K562 (cell line): ENCODE results near the gene AJAP1. TPM values are rescaled to one million over a fixed set of nuclear protein-coding genes. Genes with fewer than 3 reads are reported as not detected.

Experiments
- ATAC-seq: fragments of 200-7000 bp; cut with Tn5 transposase; 3 replicates; pipeline ENCODE4 v1.9.1; 2020; ENCODE audit warnings: moderate library complexity
- BruUV-seq: library from RNA; stranded (reverse); fragments of 400-500 nt; replicated peaks from 2 replicates; lab custom pipeline; 2021; lab: Mats Ljungman, UMichigan
- CTCF ChIA-PET: fragments of 300-600 bp; formaldehyde crosslinking; extraction: SDS; loops from one replicate; lab custom pipeline; 2021; ENCODE audit warnings: low intra/inter-chr PET ratio; lab: Yijun Ruan, JAX
- POLR2A ChIA-PET: fragments of 300-600, 350-650 bp; sonication (Branson Sonifier 250); formaldehyde crosslinking; extraction: SDS; loops from one replicate; lab custom pipeline; 2021; ENCODE audit warnings: antibody characterized with exemption, inconsistent platforms; lab: Yijun Ruan, JAX
- DNase-seq, 4 experiments: peaks; one replicate each; pipeline versions ENCODE4 v3.0.0 to v3.0.0-alpha.2; 2011 to 2018; ENCODE audit warnings: low spot score in 3 of 4, mixed read lengths in 3 of 4; ENCODE audit errors: extremely low read depth in 1 of 4
- FAIRE-seq: peaks from 2 replicates; lab custom pipeline; 2011; peaks lifted over from hg19 to GRCh38; lab: Jason Lieb, UNC
- H2AFZ ChIP-seq: 2 replicates; pipeline ENCODE4 v1.6.0; 2011; ENCODE audit warnings: low read depth, low read length, control low read depth, inconsistent platforms
- H3K27ac ChIP-seq: fragments of 200-600 bp; 3 replicates; pipeline ENCODE4 v1.8.0; 2011; ENCODE audit warnings: low read depth, mild to moderate bottlenecking, control low read depth, inconsistent platforms, low read length, moderate library complexity, mixed read lengths; ENCODE audit errors: extremely low read depth
- H3K27me3 ChIP-seq, 2 experiments: fragments of 300-600 bp in 1 of 2; 2 replicates in 1 of 2; 3 replicates in 1 of 2; pipeline versions ENCODE4 v1.6.0 to v1.8.0; 2011; ENCODE audit warnings: inconsistent platforms in 2 of 2, low read length in 2 of 2, mild to moderate bottlenecking in 1 of 2, mixed read lengths in 1 of 2, moderate library complexity in 1 of 2; ENCODE audit not compliant: control insufficient read depth in 2 of 2, insufficient read depth in 2 of 2
- H3K36me3 ChIP-seq: fragments of 300-600 bp; 3 replicates; pipeline ENCODE4 v1.8.0; 2011; ENCODE audit warnings: mild to moderate bottlenecking, low read length, inconsistent platforms; ENCODE audit not compliant: control insufficient read depth, insufficient read depth
- H3K4me1 ChIP-seq, 2 experiments: fragments of 200-600 bp in 1 of 2; replicated peaks in 1 of 2; 2 replicates in 1 of 2; 3 replicates in 1 of 2; pipeline versions ENCODE4 v1.5.1 to v1.8.0; 2011; ENCODE audit warnings: inconsistent platforms in 2 of 2, low read length in 2 of 2, mild to moderate bottlenecking in 1 of 2, mixed read lengths in 1 of 2, moderate library complexity in 1 of 2; ENCODE audit not compliant: control insufficient read depth in 2 of 2, insufficient read depth in 2 of 2
- H3K4me2 ChIP-seq: 2 replicates; pipeline ENCODE4 v1.6.1; 2011; ENCODE audit warnings: low read length, control low read depth, inconsistent platforms, mixed read lengths; ENCODE audit not compliant: insufficient read depth
- H3K4me3 ChIP-seq: fragments of 200-600 bp; sonication (generic), shearing (Covaris generic); 2 replicates; pipeline ENCODE4 v1.5.1; 2016; ENCODE audit warnings: control low read depth, inconsistent platforms
- H3K79me2 ChIP-seq: fragments of 200-600 bp; 3 replicates; pipeline ENCODE4 v1.8.0; 2011; ENCODE audit warnings: low read length, inconsistent platforms; ENCODE audit not compliant: control insufficient read depth, insufficient read depth
- H3K9ac ChIP-seq, 2 experiments: 2 replicates each; pipeline versions ENCODE4 v1.6.0 to v1.6.1; 2011; ENCODE audit warnings: low read depth in 2 of 2, low read length in 2 of 2, control low read depth in 1 of 2, inconsistent platforms in 1 of 2, mild to moderate bottlenecking in 1 of 2, mixed read lengths in 1 of 2; ENCODE audit not compliant: insufficient read depth in 1 of 2
- H3K9me1 ChIP-seq: one replicate; pipeline ENCODE4 v1.6.0; 2011; ENCODE audit warnings: inconsistent platforms, mild to moderate bottlenecking, low read length, moderate library complexity; ENCODE audit not compliant: control insufficient read depth, insufficient read depth
- H3K9me3 ChIP-seq: replicated peaks from 2 replicates; pipeline ENCODE4 v1.5.1; 2011; ENCODE audit warnings: low read depth, low read length, inconsistent platforms; ENCODE audit not compliant: control insufficient read depth, insufficient read depth
- H4K20me1 ChIP-seq: replicated peaks from 2 replicates; pipeline ENCODE4 v1.6.1; 2011; ENCODE audit warnings: low read length, inconsistent platforms, mixed read lengths; ENCODE audit not compliant: control insufficient read depth, insufficient read depth
- COPS2 ChIP-seq: fragments of 450-650 bp; conservative IDR thresholded peaks from 2 replicates; pipeline ENCODE4 v1.6.1; 2016; ENCODE audit warnings: mild to moderate bottlenecking, moderate library complexity
- HNRNPUL1 ChIP-seq: fragments of 200-400 bp; formaldehyde crosslinking; IDR thresholded peaks from 2 replicates; pipeline ENCODE4 v1.6.1; 2017; ENCODE audit warnings: low read length
- NR1H2 ChIP-seq: sonication (generic); formaldehyde crosslinking; IDR thresholded peaks from 2 replicates; pipeline ENCODE4 v1.4.0; 2020; ENCODE audit warnings: mild to moderate bottlenecking, missing genetic modification reagents
- PCBP2 ChIP-seq: fragments of 200-400 bp; formaldehyde crosslinking; IDR thresholded peaks from 2 replicates; pipeline ENCODE4 v1.6.1; 2018; ENCODE audit warnings: low read length, low read depth, mild to moderate bottlenecking, moderate library complexity; ENCODE audit not compliant: poor library complexity, severe bottlenecking
- PYGO2 ChIP-seq: fragments of 450-650 bp; IDR thresholded peaks from 2 replicates; pipeline ENCODE4 v1.6.1; 2016; ENCODE audit warnings: mild to moderate bottlenecking, missing genetic modification characterization, moderate library complexity, missing compliant biosample characterization
- RBM14 ChIP-seq: fragments of 200-400 bp; formaldehyde crosslinking; IDR thresholded peaks from 2 replicates; pipeline ENCODE4 v1.6.1; 2018; ENCODE audit warnings: low read depth, mild to moderate bottlenecking, low read length, moderate library complexity, borderline replicate concordance; ENCODE audit not compliant: insufficient read depth
- SIN3A ChIP-seq, 2 experiments: fragments of 150-350 bp in 1 of 2; IDR thresholded peaks; 2 replicates each; pipeline ENCODE4 v1.6.1; 2011 to 2016; ENCODE audit warnings: borderline replicate concordance in 2 of 2, low read depth in 2 of 2, low read length in 2 of 2, mild to moderate bottlenecking in 2 of 2, moderate library complexity in 2 of 2; ENCODE audit not compliant: control insufficient read depth in 1 of 2
- TCF3 ChIP-seq: sonication (generic); formaldehyde crosslinking; IDR thresholded peaks from 2 replicates; pipeline ENCODE4 v1.4.0; 2020; ENCODE audit warnings: mild to moderate bottlenecking, missing genetic modification reagents
- TCF7 ChIP-seq: sonication (generic); IDR thresholded peaks from 2 replicates; pipeline ENCODE4 v1.6.1; 2016; ENCODE audit warnings: antibody characterized with exemption, borderline replicate concordance
- ZBTB5 ChIP-seq: fragments of 450-650 bp; IDR thresholded peaks from 2 replicates; pipeline ENCODE4 v1.6.1; 2017; ENCODE audit warnings: antibody characterized with exemption
- ZNF277 ChIP-seq: fragments of 250-450 bp; sonication (Bioruptor Pico); IDR thresholded peaks from 2 replicates; pipeline ENCODE4 v1.8.0; 2022; ENCODE audit warnings: inconsistent platforms, mild to moderate bottlenecking, moderate library complexity, borderline replicate concordance
- ZNF408 ChIP-seq: fragments of 250-450 bp; sonication (Bioruptor Pico); IDR thresholded peaks from 2 replicates; pipeline ENCODE4 v1.4.0; 2020; ENCODE audit warnings: low read depth, mild to moderate bottlenecking, moderate library complexity
- ZNF695 ChIP-seq: fragments of 450-650 bp; formaldehyde crosslinking; IDR thresholded peaks from 2 replicates; pipeline ENCODE4 v1.4.0; 2020; ENCODE audit warnings: mild to moderate bottlenecking, moderate library complexity
- WGBS: fragments of 100-300 bp; shearing (Covaris generic); methylation state at CpG from one replicate; pipeline ENCODE4 v1.1.6; 2016; ENCODE audit warnings: low coverage, mixed read lengths; ENCODE audit not compliant: insufficient coverage; ENCODE audit errors: missing lambda C conversion rate; 5-methylcytosine and 5-hydroxymethylcytosine counted together
- in situ Hi-C: fragments of 300-500 bp; cut with MboI; formaldehyde crosslinking; loops from 4 replicates; pipeline ENCODE4 v1.15.0; 2018; ENCODE audit warnings: inconsistent platforms, mixed read lengths
- intact Hi-C: fragments of 100-400 bp; cut with micrococcal nuclease; formaldehyde crosslinking; loops from 2 replicates; pipeline ENCODE4 v1.14.2; 2022
- polyA plus RNA-seq, 8 experiments: library from polyadenylated mRNA; depleted of rRNA in 4 of 8; stranded (reverse) in 5 of 8; unstranded in 3 of 8; fragments of >200 nt; fragmentation: Nextera tagmentation in 2 of 8; fragmentation: Illumina TruSeq in 1 of 8; extraction: Ambion mirVana in 2 of 8; extraction: Trizol in 1 of 8; gene quantifications; 2 replicates each; pipeline versions ENCODE4 v1.2.1 to v1.2.3, GENCODE V29; 2011 to 2014; ENCODE audit warnings: inconsistent platforms in 1 of 8, missing spikeins in 1 of 8
- total RNA-seq, 7 experiments: library from RNA; depleted of rRNA in 6 of 7; stranded (reverse); fragments of >200 nt in 6 of 7; fragmentation: Illumina TruSeq in 2 of 7; extraction: Trizol in 2 of 7; gene quantifications; 2 replicates each; pipeline versions ENCODE4 v1.2.1 to v1.2.3, GENCODE V29; 2011 to 2021; ENCODE audit warnings: low replicate concordance in 1 of 7

Gene AJAP1
- total and polyA plus RNA-seq, 9 of the 15 experiments (the other 6 are each of a cell fraction or from before 2014, with no cell fraction given), result not detected

- H3K27me3 ChIP-seq, result no peaks in the 10 kb centered on the region; a peak in 1 of 5 replicates
- no peaks in the 10 kb centered on the region for H4K20me1 ChIP-seq
- 2% methylated on average over 7 of the region's 7 CpGs for WGBS
- no peak overlapping the region for H2AFZ ChIP-seq
- no peaks in the 10 kb centered on the region for H3K9me1 ChIP-seq
- H3K36me3 ChIP-seq, result no peaks in the 10 kb centered on the region
- no peaks in the 10 kb centered on the region for H3K4me1 ChIP-seq
- H3K9ac ChIP-seq, result no peak overlapping the region
- no peak overlapping the region for H3K27ac ChIP-seq
- H3K79me2 ChIP-seq, result no peaks in the 10 kb centered on the region
- intact Hi-C loops (no loop called here), in situ Hi-C loops (no loop called here)
- ATAC-seq, result no peak
- FAIRE-seq, result no peak
- POLR2A ChIA-PET, result no interaction called here
- no peak for DNase-seq
- no peaks in the 10 kb centered on the region; the same call in 1 of the 2 replicates for H3K9me3 ChIP-seq
- H3K4me3 ChIP-seq, result no peak overlapping the region
- BruUV-seq, result no TSS peak
- CTCF ChIA-PET, result no interaction called here
- TF ChIP-seq PCBP2 (no peak), ZNF695 (CRISPR knock-in tag) (no peak), ZBTB5 (no peak), HNRNPUL1 (no peak), ZNF277 (no peak), RBM14 (no peak), NR1H2 (CRISPR knock-in tag) (no peak), TCF3 (no peak), TCF7 (no peak), ZNF408 (CRISPR knock-in tag) (no peak), PYGO2 (tag) (no peak), COPS2 (no peak), SIN3A (IDR thresholded peaks at IDR 0.05; ENCODE audit: borderline replicate concordance in 2 of 2, control insufficient read depth in 1 of 2, low read depth in 2 of 2, low read length in 2 of 2) (no peak)
- H3K4me2 ChIP-seq, result no peak overlapping the region
Observed at GRCh38 chr1:4762146-4762545, 107.7 kb downstream of the AJAP1 start.
